ENCODE results near the gene TRERF1.
A peak's percentile ranks its signal among the peaks of the same experiment; 100 is the strongest.
"Not testable (repeated sequence)": the region's sequence is repeated elsewhere in the genome, so short reads cannot be mapped to it uniquely, and the experiment has no call there.

TRERF1 gene

DNA sequence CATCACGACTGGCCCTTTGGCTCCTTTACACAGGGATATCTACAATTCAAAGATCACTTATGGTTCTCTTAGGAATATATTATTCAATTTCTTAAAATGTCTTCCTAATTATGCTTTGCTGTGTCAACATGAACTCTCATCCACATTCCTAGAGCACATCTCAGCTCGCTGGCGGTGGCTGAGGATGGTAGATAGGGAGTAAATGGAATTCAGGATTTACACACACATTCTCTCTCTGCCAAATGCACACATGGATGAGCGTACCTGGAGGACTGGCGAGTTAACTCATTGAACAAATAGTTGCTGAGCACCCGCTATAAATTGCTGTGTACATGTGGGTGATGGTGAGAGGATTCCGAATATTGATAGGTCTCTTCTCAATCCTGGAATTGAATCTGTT lies 229.3 kb downstream of the TRERF1 start:
- DNase-seq (ENCODE audit: low read depth): no peak

DNA sequence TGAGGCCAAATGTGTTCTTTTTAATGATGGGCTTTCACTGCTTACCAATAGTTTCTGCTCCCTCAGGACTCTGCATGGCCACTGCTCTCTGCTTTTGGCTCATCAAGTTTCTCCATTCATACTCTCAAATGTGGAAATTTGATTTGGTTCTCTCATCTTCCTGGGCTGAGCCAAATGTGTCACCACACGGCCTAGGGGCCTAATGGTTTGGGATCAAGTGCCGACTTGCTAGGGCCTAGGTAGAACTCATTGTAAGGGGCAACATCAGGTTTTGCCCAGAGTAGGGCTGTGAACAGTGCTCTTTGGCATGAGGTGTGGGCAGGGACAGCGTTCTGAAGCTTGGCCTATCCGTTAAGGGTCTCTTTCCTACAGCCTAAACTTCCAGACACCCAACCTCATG lies 230.2 kb downstream of the TRERF1 start:
- no peak for DNase-seq (ENCODE audit: low read depth)

DNA sequence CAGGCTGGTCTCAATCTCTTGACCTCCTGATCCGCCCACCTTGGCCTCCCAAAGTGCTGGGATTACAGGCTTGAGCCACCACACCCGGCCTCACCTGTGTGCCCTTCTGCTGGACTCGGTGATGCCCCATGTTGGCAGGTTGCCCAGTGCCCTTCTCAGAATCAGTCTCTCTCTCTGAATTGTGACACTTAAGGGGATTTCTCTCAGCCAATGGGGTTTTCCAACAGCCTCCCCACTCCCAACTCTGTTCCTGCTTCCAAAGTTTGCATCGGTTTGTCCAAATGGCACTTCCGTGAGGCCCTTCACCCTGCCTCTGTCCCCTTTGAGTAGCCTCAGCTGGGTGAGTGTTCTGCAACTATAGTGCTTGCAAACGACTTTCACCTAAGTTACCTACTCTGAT lies 230.9 kb downstream of the TRERF1 start:
- no peak for DNase-seq (ENCODE audit: low read depth)

DNA sequence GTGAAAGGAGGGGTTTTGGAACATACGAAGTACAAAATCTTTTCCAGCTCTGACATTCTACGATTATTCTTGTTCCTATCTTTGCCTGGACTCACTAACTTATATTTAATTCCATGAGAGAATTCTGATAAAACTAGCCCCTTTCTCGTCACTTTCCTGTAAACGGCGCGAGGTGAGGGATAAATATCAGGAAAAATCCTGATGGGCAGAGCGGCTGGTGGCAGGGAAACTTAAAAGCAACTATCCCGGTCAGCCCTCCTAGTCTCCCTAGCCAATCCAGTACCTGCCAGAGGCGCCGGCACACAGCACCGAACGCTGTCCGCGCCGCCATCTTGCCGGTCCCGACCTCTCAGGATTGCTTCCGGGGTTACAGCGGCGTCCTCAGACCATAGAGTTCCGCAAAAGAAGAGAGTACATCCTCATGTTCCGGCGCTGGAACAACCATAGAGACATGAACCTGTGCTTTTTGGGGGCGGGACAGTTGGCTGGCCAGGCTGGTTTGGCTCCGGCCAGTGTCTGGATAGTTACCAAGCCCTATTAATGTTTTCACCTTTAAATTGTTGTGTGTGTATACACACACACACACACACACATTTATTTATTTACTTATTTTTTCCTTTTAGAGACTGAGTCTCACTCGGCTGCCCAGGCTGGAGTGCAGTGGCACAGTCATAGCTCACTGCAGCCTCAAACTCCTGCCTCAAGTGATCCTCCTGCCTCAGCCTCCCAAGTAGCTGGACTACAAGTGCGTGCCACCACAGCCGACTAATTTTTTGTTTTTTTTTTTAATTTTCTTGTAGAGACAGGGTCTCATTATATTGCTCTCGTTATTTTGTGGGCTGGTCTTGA lies 234.0 kb downstream of the TRERF1 start, which contains the start of gene MRPS10:
TSS of gene MRPS10 (minus strand) at position 343 of the 849 bp plus-strand sequence. CDS start at position 331, 12 bp downstream.
- peak; percentile 70 for DNase-seq (ENCODE audit: low read depth)

DNA sequence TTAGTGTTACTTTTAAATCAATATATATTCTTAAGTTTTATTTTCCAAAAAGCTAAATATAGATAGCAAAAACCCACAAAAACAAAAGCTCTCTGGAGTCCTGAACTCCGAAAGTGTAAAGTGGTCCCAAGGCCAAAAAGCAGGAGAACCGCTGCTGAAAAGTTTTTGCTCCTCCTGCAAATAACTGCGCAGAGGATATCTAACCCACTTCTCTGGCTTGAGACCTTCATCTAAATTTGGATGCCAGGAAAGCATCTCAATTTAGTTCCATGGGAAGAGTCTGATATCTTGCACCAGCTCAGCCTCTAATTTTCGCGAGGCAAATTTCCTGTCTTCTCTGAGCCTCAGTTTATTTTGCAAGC lies 234.6 kb downstream of the TRERF1 start:
- DNase-seq (ENCODE audit: low read depth): no peak

DNA sequence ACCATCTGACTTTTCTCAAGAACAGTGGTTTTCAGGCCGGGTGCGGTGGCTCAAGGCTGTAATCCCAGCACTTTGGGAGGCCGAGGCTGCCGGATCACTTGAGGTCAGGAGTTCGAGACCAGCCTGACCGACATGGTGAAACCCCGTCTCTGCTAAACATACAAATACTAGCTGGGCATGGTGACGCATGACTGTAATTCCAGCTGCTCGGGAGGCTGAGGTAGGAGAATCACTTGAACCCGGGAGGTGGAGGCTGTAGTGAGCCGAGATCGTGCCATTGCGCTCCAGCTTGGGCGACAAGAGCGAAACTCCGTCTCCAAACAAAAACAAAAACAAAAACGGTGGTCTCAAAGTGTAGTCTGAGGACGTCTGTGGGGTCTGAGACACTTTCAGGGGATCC lies 235.2 kb downstream of the TRERF1 start:
- DNase-seq (ENCODE audit: low read depth): not testable (repeated sequence)

- no peak for DNase-seq (ENCODE audit: low read depth)
Observed at GRCh38 chr6:42212442-42212841, 239.3 kb downstream of the TRERF1 start.

GRCh38 chr6:42211726-42212125 lies 240.0 kb downstream of the TRERF1 start:
- no peak for DNase-seq (ENCODE audit: low read depth)

GRCh38 chr6:42210551-42210950 lies 241.2 kb downstream of the TRERF1 start:
- DNase-seq (ENCODE audit: low read depth): no peak

DNA sequence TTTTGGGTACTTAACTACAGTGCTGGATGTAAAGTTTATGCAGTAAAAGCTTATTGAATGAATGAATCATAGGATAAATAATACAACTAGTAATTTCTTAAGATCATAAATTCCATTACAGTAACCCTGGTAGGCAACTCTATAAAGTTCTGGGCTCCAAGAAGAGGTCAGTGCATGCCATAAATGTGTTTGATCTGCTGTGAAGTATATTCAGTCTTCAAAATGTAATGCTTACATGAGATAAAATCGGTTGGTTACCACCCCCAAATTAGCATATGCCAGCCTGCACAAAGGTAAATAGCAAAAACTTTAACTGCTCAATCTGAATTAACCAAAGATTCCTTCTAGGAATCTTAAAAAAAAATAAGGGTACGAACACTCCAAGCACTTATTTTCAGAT lies 244.2 kb downstream of the TRERF1 start:
- not testable (repeated sequence) for DNase-seq (ENCODE audit: low read depth)

DNA sequence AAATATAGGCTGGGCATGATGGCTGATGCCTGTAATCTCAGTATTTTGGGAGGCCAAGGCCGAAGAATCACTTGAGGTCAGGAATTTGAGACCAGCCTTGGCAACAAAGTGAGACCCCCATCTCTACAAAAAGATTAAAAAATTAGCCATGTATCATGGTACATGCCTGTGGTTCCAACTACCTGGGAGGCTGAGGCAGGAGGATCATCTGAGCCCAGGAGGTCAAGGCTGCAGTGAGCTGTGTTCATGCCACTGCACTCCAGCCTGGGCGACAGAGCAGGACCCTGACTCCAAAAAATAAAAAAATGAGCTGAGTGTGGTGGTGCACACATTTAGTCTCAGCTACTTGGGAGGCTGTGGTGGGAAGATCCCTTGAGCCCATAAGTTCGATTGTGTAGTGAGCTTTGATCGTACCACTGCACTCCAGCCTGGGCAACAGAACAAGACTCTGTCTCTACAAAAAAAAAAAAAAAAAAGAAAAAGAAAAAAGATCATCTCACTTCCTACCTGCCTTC lies 246.9 kb downstream of the TRERF1 start:
- DNase-seq (ENCODE audit: low read depth): no peak

- no peak for DNase-seq (ENCODE audit: low read depth)
Observed at GRCh38 chr6:42203183-42203582, 248.5 kb downstream of the TRERF1 start.

GRCh38 chr6:42202131-42202915 lies 249.4 kb downstream of the TRERF1 start:
- DNase-seq (ENCODE audit: low read depth): not testable (repeated sequence)

GRCh38 chr6:42201382-42201781 lies 250.3 kb downstream of the TRERF1 start:
- DNase-seq (ENCODE audit: low read depth): no peak

DNA sequence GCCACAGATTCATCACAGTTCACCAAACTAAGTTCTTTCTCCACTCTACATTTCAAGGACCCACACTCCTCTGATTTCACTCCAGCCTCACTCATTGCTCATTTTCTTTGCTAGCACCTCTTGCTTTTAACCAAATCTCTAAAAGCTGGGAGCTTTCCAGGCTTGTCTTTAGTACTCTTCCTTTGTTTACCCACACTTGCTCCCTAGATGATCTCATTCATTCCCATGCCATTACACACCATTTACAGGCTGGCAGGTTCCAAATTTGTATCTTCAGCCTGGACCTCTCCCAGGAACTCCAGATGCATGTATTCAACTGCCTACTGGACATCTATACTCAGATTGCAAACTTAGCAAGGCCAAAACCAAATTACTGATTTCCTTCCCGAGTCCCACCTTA lies 251.7 kb downstream of the TRERF1 start:
- DNase-seq (ENCODE audit: low read depth): peak; percentile 86

DNA sequence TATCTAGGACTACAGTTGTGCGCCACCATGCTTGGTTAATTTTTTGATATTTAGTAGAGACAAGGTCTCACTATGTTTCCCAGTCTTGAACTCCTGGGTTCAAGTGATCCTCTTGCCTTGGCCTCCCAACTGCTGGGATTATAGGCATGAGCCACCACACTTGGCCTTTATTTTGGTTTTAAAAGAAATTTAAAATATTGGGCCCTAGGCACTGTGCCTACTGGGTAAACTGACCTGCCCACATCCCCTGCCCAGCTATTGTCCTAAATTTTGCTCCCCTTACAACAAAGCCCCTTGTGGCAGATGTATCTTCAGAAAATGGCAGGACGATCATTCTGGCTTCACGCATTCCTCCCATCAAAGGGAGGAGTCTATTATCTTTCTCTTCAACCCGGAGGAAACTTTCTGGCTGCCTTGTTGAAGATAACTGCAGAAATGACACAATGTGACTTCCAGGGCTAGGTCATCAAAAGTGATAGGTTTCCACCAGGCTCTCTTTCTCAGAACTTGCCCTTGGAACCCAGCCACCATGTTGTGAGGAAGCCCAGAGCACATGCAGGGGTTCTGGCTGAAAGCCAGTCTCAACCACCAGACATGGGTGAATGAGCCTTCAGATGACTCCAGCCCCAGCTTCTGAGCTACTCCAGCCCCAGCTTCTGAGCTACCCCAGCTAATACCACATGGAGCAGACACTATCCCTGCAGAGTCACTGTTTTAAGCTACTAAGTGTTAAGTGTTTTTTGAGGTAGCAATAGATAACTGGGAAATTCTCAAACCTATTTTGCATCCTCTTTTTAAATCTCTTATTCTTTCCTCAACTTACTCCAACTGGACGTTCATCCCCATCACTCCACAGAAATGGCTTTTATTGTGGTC lies 252.4 kb downstream of the TRERF1 start:
- DNase-seq (ENCODE audit: low read depth): no peak

DNA sequence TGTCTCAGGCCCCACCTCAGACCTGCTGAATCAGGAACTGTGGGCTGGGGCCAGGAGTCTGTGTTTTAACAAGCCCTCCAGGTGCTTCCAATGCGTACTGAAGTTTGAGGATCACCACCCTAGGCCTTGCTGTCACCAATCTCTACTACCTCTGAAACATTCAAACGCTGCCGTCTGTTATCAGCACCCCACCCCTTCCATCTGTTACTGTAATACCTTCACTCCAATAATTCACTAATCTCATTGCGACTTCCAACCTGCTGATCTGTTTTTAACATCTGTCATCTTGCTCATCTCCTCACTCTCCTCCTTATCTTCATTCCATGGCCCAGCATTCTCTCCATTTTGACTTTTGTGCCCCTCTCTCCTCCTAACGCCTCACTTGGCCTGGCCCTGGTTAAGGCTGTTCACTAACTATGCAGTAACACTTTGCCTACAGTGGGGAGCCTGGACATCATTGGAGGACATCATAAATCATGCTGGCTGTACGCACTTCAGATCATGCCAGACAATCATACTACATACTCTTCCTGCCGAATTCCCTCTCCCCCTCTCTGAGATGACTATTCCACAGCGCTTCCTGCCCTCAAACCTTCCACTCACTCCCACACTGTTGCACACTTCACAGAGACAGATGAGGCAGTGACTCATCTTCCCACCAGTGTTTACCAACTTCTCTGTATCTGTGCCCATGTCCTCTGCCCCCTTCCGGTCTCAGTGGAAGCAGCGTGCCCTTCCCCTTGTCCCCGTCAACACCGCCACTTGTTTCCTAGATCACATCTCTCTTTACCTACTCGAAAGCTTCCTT lies 254.0 kb downstream of the TRERF1 start:
- DNase-seq (ENCODE audit: low read depth): peak; percentile 54

DNA sequence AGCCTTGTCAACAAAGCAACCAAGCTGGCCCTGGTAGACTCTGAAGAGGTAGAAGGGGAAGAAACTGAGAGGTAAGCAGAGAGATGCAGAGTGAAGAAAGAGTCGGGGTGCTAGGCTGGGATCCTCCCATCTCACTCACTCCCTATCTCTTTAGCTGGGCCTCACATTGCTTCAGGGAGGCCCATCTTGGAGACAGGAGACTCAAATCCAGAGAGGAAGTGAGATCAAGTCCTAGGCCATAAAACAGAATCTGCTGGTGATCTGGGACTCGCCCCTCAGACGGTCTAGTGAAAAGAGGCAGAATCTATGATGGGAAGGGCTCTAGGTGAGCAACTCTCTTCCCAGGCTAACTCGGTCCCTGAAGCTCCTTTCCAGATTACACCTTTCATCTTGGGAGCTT lies 256.3 kb downstream of the TRERF1 start:
- DNase-seq (ENCODE audit: low read depth): no peak

DNA sequence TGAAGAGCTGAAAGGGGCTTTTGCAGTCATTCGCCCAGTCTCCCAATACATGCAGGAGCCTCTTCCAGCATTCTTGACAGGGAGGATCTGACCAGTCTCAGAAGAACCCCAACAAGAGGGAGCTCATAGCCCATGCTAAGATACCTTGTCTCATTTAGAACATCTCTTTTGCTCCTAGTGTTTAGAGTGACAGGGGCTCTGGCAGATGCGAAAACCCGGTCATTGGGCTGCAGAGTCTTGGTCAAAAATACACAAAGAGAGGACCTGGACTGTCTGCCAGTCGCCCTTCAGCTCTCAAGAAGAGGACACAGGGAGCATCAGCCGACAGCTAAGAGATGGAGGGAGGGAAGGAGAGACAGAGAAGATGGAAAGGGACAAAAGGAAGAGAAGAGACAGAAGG lies 257.7 kb downstream of the TRERF1 start:
- DNase-seq (ENCODE audit: low read depth): no peak

GRCh38 chr6:42193491-42193894 lies 258.2 kb downstream of the TRERF1 start:
- DNase-seq (ENCODE audit: low read depth): no peak

DNA sequence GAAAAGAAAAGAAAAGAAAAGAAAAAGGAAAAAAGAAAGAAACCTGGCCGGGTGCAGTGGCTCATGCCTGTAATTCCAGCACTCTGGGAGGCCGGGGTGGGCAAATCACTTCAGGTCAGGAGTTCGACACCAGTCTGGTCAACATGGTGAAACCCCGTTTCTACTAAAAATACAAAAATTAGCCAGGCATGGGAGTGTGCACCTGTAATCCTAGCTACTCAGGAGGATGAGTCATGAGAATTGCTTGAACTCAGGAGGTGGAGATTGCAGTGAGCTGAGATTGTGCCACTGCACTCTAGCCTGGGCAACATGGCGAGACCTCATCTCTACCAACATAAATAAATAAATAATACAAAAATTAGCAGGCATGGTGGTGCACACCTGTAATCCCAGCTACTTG lies 259.3 kb downstream of the TRERF1 start:
- DNase-seq (ENCODE audit: low read depth): not testable (repeated sequence)
